Measurements from ENCODE around the gene SCD.

- no peak for TF ChIP-seq CTCF (IDR thresholded peaks at IDR 0.05; ENCODE audit: low read depth, low read length, missing input control)
- no peak for TF ChIP-seq TAF1 (conservative IDR thresholded peaks at IDR 0.05)
- no peak for TF ChIP-seq EGR1 (IDR thresholded peaks at IDR 0.05; ENCODE audit: low read depth in 2 of 2)
- TF ChIP-seq REST (IDR thresholded peaks at IDR 0.05) = no peak
- TF ChIP-seq ZBTB33 (IDR thresholded peaks at IDR 0.05) = no peak
- TF ChIP-seq SP1 (IDR thresholded peaks at IDR 0.05) = no peak
- TF ChIP-seq ATF3 (IDR thresholded peaks at IDR 0.05) = no peak
- TF ChIP-seq RAD21 (IDR thresholded peaks at IDR 0.05) = no peak
- TF ChIP-seq RXRA (IDR thresholded peaks at IDR 0.05) = no peak
- no peak for TF ChIP-seq YY1 (IDR thresholded peaks at IDR 0.05)
- TF ChIP-seq JUND (IDR thresholded peaks at IDR 0.05) = no peak
Observed at GRCh38 chr10:100307684-100308083, 39.3 kb upstream of the SCD start.
